HG02763 (cell line): ENCODE data around the gene UBTD1.

Experiments used
- ATAC-seq: cut with Tn5 transposase; IDR thresholded peaks from one replicate; pipeline ENCODE4 v1.9.1; 2021; ENCODE audit warnings: mild to moderate bottlenecking, moderate library complexity; ENCODE audit not compliant: unreplicated experiment

The UBTD1 gene

DNA sequence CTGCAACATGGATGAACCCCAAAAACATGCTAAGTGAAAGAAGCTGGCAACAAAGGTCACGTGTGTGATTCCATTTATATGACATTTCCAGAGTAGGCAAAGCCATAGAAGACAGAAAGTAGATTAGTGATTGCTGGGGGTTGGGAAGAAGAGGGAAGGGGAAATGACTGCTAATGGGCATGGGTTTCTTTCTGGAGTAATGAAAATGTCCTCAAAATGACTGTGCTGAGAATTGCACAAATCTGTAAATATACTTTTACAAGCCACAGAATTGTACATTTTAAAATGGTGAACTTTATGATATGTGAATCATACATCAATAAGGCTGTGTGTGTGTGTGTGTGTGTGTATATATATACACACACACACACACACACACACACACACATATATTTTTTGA, 16.3 kb upstream of the UBTD1 start:
- ATAC-seq: no peak

DNA sequence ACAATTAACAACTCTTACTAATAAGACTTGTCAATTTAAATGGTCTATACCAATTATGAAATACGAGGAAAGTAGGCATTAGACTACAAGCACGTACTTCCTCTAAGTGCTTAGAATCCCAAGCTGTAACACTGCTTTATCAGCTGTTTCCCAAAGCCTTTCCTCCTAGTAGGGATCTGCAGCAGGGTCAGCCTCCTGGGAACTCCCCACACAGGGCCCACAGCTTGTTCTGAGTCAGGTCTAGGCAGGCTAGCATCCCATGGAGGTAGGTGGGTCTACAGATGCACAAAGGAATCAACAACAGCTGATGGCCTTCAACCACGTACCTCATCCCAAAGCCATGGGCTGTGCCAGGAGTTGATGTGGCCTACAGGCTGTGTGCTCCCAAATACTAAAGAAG, 15.2 kb upstream of the UBTD1 start:
- ATAC-seq: no peak

DNA sequence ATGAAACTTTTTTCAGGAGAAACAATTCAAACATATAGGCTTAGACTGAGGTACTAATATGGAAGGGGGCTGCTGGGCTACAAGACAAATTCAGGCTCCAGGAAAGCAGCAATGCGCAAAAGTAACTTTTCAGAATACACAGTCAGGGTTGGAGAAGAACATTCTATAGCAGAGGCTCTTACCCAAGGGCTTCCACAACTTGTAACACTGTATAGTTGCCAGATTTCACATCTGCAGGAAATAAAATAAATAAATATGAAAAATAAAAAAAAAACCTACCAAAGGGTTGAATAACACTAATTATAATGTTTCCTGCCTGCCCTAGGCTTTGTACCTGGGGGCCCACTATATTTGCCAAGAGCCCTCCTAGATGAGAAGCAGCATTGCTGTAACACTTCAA, 14.8 kb upstream of the UBTD1 start:
- ATAC-seq: no peak

DNA sequence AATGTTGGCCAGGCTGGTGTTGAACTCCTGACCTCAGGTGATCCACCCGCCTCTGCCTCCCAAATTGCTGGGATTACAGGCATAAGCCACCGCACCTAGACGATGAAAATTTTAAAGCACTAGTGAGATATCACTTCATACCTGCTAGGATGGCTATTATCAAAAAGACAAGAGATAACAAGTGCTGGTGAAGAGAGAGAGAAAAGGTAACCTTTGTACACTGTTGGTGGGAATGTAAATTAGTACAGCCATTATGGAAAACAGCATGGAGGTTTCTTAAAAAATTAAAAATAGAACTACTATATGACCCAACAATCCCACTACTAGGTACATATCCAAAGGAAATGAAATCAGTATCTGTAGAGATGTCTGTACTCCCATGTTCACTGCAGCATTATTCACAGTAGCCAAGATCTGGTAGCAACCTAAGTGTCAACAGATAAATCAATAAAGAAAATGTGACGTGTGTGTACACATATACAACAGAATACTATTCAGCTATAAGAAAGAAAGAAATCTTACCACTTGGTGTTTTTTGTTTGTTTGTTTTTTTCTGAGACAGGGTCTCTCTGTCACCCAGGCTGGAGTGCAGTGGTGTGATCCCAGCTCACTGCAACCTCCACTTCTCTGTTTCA, 13.0 kb upstream of the UBTD1 start:
- no peak for ATAC-seq

DNA sequence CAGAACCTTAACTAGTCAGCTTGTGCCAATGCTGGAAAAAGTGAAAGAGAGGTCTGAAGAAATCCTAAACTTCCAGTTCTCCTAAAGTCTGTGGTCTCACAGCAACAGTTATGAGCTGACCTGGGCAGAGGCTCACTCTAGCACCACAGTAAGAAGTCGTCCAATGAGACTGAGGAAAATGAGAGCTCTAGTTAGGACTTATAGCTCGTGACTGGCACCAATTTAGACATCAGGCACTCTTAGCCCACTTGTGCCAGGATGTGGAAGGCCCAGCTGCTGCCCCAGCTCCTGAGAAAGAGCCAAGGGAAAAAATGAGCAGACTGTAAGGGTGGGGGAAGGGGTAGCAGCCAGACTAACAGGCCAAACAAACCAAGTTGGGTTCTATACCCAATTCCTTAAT, 8.1 kb upstream of the UBTD1 start:
- no peak for ATAC-seq

DNA sequence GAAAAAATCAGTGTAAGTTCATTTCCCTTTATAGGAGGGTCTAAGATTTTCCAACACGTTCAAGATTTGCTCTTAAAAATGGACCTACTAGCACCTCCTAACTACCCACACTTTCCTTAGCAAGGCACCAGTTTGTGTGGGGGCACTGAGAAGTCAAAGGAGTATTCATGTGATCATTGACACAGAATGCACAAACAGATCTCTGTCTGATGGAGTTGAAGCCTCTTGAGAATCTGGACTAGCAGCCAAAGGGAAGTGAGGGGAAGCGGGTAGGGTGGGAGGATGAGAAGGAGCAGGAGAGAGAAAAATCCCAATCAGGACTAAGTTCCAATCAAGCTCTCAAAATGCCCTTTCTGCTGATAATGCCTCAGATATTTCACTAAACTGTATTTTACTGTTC, 4.6 kb upstream of the UBTD1 start:
- no peak for ATAC-seq

DNA sequence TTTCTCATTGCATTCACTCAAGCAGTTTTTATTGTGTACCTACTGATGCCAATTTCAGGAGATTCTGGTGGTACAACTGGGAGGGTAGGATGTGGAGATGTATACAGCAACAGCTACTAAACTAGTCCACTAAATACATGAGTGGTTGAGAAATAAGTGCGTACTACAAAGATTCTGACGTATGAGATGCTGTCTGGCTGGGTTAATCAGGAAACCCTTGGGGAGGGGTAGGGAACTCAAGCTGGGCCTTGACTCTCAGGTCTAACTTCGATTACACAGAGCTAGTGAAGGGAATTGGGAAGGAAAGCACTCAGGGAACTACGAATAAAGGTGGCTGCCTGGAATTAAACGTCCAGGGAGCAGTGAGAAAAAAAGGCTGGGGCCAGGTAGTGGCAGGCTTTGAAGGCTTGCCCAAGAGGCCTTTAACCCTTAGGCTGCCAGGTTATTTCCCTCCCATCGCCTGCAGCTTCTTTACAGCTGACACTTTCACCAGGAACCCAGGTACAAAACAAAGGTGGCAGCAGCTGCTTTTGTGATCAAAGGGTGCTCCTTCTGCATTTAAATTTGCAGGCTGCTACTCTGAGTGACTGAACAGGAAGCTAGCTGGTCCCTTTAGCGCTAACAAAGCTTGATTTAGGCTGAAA, 3.7 kb upstream of the UBTD1 start:
- ATAC-seq: no peak

DNA sequence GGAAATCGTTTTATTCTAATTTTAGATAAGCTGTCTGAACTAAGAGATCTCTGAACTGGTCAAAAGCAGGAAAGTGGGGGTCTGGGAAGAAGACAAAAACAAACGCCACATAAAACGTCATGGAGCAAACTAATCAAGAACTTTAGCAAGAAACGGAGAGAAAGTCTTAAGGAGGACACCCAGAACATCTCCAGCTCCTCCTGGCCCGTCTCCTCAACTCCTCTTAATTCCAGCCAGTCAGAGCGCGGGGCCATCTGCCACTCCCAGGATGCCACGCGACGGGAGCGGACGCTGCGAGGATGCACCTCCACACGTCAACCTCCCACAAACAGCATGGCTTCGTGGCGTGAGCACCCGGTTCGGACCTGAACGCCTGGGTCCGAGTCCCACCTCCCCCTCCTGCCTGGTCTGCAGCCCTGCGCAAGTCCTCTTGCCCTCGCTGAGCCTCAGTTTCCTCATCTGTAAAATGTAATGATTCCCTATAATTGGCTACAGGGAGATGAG, 1.1 kb upstream of the UBTD1 start:
- ATAC-seq: peak; percentile 19

DNA sequence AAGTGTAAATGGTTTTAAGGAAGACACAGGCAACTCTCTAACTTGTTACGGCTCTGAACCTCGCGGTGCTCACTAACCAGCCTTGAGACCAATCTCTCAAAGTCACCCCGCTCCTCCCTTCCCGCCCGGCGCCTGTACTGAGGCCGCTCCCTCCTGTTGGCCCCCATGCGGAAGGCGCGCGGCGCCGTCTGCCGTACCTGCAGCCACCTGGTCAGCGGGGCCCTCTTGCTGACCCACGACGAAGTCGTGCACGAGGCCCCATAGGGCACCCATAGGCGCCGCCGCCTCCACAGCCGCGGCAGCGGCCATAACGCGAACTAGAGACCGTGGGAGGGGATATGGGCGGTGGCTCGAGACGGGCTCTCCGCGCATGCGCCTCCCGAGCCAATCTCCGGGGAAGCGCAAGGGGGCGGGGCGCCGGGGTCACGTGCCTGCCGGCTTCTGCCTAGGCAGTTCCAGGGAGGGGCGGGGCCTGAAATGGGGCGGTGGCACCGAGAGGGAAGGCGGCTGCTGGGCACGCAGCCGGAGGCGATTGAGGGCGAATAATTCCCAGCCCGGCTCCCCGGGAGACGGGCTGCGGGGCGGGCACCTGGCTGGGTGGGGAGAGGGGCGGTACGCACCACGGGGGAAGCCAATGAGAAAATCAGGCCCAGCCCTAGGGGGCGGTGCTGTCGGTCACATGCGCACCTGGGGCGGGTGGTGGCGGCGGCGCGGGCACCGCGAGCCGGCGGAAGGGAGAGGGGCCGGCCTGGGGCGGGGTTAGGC, 466 bp upstream of the UBTD1 start, which contains the start of gene MMS19:
MMS19 (minus strand) TSS at position 347 of the 765 bp plus-strand sequence; CDS start at position 309, 38 bp downstream.
- peak; percentile 91 for ATAC-seq

DNA sequence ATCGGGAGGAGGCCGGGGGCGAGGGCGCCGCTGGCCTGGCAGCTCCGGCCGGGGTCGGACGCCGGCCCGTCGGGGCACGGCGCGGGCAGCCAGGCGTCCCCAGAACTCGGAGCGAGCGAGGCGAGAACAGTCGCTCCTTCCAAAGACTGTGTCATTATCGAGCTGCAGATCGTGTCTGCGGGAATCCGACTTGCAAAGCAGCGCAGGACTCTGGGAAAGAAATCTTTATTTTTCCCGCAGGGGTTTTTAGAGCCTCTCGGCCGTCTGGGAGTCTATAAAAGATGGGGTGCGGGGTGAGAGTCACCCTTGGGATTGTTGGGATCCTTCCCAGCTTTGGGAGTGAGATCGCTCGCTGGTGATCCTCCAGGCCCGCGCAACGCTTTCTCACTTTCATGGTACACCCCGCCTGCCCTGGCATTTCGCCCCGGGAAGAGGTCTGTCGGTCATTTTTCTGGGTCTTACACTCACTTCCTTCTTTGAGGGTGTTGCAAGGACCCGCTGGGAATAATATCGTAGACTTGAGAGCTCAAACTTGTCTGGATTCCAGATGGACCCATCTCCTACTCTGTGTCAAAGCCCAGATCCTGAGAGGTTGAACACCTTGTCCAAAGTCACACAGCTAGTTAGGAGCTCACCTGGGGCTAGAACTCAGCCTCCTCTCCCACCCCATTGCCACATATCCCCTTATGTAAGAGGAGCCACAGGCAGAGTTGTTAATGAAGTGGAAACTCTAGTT, 1.0 kb downstream of the UBTD1 start:
- ATAC-seq: no peak

DNA sequence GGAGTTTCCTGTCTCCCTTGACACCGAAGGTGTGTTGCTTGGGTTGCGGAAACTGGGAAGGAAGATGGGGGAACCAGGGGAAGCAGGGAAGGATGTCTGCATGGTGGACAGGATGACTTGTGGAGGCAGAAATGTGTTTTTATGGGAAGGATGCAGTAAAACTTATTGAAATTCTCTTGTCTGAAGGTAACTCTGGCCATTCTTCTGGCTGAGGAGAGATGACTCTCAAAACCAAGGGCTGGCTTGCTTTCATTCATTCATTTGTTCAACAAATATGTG, 1.5 kb downstream of the UBTD1 start:
- ATAC-seq: no peak

DNA sequence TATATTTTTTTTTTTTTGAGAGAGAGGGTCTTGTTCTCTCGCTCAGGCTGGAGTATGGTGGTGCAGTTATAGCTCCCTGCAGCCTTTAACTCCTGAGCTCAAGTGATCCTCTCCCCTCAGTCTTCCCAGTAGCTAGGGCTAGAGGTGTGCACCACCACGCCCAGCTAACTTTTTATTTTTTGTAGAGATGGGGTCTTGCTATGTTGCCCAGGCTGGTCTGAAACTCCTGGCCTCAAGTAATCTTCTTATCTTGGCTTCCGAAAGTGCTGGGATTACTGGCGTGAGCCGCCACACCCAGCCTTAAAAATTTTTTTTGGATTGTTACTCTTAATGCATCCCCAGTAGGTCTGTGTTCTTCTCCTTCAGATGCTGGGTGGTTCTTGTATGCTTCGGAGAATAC, 4.2 kb downstream of the UBTD1 start:
- no peak for ATAC-seq

DNA sequence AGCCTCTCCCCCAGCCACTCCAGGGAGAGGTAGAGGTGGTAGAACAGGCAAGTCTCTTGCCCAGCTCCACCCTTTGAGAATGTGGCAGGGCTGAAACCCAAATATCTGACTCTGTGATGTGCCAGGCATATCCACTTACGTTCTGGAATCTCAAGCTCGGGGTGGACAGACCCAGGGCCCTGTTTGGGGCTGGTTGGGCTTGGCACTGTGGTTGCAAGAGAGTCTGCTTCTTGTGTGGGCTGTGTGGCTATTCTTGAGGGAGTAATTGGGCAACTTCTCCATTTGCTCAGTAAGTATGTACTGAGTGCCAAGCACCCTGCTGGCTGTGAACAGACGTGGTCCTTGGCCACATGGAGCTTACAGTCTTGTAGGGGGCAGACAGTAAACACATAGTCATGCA, 4.7 kb downstream of the UBTD1 start:
- ATAC-seq: no peak

DNA sequence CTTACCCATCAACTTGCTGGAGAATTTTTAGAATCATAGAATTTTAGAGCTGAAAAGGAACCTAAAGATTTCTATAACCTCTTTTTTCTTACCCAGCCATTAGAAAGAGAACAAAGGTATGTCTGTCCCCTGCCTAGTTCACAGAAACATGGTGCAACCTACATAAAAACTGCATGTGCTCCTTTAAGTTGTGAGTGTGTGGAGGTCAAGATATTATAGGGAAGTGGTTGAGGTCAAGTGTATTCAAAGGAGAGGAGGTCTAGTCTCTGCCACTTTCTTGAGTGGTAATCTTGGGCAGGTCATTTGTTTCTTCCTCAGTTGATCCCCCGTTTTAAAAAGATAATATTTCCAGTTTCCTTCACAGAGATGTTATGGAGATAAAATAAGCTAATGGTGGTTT, 6.4 kb downstream of the UBTD1 start:
- no peak for ATAC-seq

DNA sequence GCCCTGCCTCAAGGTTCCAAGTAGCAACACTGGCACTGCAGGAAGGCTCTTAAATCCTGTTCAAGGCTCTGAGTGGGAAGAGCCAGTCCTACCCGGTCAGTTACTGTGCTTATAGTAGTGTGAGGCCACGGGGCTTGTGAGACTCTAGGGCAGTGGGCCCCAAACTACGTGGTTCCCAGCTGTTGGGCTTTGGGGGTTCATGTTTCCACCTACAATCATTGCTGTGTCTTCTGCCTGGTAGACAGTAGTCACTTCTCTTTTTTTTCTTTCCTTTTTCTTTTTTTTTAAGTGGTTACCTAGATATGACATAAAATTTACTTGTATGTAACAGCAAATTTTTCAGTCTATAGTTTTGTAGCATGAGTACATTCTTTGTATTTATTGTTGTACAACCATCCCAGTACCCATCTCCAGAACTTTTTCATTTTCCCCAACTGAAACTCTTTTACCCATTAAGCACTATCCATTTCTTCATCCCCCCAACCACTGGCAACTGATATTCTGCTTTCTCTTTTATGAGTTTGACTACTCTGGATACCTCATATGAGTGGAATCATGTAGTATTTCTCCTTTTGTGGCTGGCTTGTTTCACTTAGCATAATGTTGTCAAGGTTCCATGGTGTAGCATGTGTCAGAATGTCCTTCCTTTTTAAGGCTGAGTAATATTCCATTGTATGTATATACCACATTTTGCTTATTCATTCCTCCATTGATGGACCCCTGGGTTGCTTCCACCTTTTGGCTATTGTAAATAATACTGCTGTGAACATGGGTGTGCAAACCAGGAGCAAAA, 7.7 kb downstream of the UBTD1 start:
- no peak for ATAC-seq

DNA sequence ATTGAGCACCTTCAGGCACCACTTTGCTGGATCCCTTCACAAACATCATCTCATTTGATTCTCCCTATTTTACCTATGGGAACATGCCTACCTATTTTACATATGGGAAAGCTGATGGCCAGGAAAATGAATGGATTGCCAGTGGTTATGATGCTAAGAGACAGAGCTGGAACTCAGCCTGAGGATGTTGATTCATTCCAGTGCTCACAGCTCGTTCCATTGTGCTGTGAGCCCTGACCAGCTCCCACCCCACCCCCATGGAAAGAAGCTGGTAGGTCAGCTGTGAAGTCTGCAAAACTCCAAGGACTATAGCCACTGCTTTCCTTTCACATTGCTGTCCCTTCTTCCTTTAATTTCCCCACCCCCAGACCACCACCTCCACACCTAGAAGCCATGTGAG, 9.6 kb downstream of the UBTD1 start:
- no peak for ATAC-seq

DNA sequence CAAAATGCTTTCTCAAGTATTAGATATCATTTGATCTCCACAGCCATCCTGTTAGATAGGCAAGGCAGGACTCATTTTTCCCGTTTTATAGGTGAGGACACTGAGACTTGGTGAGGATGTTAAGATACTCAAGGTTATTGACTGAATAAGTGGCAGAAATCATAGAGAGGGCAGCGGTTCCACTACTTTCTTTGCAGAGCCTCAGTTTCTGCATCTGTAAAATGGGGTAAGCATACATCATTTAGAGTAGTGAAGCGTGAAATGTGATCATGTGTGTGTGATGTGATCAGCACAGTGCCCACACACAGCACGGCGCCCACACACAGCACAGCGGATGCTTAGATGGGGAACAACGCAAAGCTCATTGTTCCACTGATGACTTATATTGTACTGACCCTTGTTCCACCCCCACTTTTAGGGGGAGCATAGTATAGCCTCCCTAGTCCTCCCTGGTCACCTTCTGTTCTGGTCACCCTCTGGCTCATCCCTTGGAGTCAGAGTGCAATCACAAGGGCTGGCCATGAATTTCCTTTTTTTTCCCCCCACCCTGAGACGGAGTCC, 10.5 kb downstream of the UBTD1 start:
- ATAC-seq: no peak

DNA sequence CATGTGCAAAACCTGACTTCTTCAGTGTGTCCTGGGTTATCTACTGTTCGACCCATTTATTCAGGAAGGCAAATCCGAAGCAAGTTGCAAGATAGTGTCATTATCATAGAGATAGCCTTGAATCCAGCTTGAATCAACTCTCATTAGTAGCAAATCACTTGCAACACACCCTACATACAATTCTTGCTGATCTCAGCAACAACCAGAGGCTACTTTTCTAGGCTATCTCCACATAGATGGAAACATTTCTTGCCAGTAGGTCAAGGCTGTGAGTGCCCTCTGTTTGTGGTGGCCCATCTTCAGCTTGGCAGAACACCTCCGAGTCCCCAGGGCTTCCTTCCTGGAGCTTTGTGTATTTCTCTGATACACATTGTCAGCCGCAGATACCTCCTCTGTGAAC, 12.0 kb downstream of the UBTD1 start:
- ATAC-seq: no peak

DNA sequence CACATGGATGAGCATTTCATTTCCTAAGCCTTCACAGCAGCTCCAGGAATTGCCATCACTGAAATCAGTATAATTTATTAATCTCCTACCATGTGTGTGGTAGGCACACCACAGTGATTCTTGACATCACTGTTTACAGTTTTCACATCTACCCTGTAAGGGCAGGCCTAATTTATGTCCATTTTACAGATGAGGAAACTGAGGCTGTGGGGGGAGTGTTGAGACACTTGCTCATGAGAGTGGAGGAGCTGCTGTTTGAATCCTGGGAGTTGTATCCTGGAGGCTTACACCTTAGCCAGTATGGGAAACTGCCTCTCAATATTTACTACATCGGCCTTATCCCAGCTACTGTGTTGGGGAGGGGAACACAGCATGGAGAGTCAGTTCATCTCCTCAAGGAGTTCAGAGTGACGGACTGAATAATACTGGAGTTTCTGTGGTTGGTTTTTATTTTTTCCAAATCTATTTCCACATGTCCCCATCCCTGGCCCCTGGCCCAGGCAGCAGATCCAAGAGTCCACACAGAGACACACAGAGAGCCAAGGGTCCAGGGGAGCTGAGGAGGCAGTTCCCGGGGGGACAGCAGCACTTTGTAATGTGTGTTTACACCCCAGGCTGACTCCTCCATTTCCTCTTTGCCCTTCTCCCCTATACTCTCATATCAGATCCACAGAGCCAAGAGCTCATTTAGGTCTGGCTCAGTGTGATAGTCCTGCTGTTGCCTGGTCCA, 13.2 kb downstream of the UBTD1 start:
- no peak for ATAC-seq

DNA sequence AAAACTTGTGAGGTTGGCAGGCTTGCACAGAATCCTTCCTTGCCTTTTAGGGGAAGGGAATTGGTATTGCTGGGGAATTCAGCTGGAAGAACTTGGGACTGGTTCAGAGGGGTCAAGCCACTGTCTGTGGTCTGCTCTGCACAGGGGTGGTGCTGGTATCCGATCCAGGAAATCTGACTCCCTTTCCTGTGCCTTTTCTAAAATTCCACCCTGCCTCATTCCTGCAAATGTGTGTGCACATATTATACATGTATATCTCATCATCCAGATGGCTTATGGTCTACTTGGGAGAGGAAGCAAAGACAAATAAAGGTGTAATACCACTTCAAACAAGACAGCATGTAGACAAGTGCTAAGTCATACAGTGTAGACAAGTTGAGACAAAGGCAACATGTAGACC, 14.3 kb downstream of the UBTD1 start:
- no peak for ATAC-seq
